Psoas muscle (tissue), 8 donors: ENCODE measurements around the gene CHST8. TPM values are rescaled to one million over a fixed set of nuclear protein-coding genes. Genes with fewer than 3 reads are reported as not detected.

Source experiments
- ATAC-seq, 4 donors: fragments of 200-7000 bp; cut with Tn5 transposase; one replicate each; pipeline ENCODE4 v1.9.1; 2020; ENCODE audit warnings: moderate library complexity in 3 of 4, mild to moderate bottlenecking in 2 of 4
- DNase-seq, 2 donors: peaks; one replicate each; pipeline ENCODE4 v3.0.0-alpha.2; 2020
- H3K27ac ChIP-seq: fragments of 200-600 bp; one replicate; pipeline ENCODE4 v1.8.0; 2022
- H3K27me3 ChIP-seq, 3 donors: fragments of 200-600 bp in 1 of 3; one replicate each; pipeline versions ENCODE4 v1.6.1 to v1.8.0; 2013 to 2022; ENCODE audit warnings: low read length in 2 of 3, mild to moderate bottlenecking in 2 of 3, moderate library complexity in 1 of 3; ENCODE audit not compliant: insufficient read depth in 3 of 3
- H3K36me3 ChIP-seq, 2 donors: fragments of 200-600 bp in 1 of 2; one replicate each; pipeline versions ENCODE4 v1.6.1 to v1.8.0; 2013 to 2022; ENCODE audit warnings: low read depth in 1 of 2, mild to moderate bottlenecking in 1 of 2, moderate library complexity in 1 of 2; ENCODE audit not compliant: insufficient read depth in 1 of 2
- H3K4me1 ChIP-seq: fragments of 200-600 bp; one replicate; pipeline ENCODE4 v1.8.0; 2022
- H3K4me3 ChIP-seq: fragments of 200-600 bp; one replicate; pipeline ENCODE4 v1.8.0; 2022; ENCODE audit warnings: mild to moderate bottlenecking
- H3K9me3 ChIP-seq: fragments of 200-600 bp; one replicate; pipeline ENCODE4 v1.8.0; 2022
- WGBS, 3 donors: extraction: QIAGEN DNeasy Blood & Tissue Kit; methylation state at CpG; one replicate each; pipeline versions ENCODE4 v1.1.6 to v1.1.7; 2013; 5-methylcytosine and 5-hydroxymethylcytosine counted together
- intact Hi-C, 2 donors: fragments of 100-400 bp; cut with DNase I; formaldehyde crosslinking; loops; one replicate each; pipeline versions ENCODE4 v1.11.0 to v1.14.2; 2022
- polyA plus RNA-seq, 3 donors: library from polyadenylated mRNA; stranded (reverse); fragments of 200-250 nt; gene quantifications; one replicate each; pipeline ENCODE4 v1.2.3, GENCODE V29; 2013
- total RNA-seq, 4 donors: library from RNA; stranded (reverse); fragmentation: NEBNext Ultra II Directional in 2 of 4; extraction: Animal tissue kit (Norgen Biotek cat#: 25700) in 2 of 4; gene quantifications; one replicate each; pipeline versions ENCODE4 v1.2.1 to v1.2.4, GENCODE V29; 2021 to 2023
- TF ChIP-seq, protein P1 (sequence below): fragments of 200-600 bp; IDR thresholded peaks from one replicate; pipeline ENCODE4 v1.8.0; 2022; ENCODE audit warnings: antibody characterized with exemption
- donor health status: healthy with polysubstance abuse.
- donor health status: DM: no; HTN: no; CAD: no; lungs with moderate emphysema.
- donor health status: Bipolar disorder and iron deficiency.
- donor health status: healthy.
- donor health status: DM: yes; HTN: yes; CAD: no.
- donor health status: DM: no; HTN: no; CAD: no.
- donor health status: DM: no; HTN: no; CAD: no.
- donor health status: DM: yes; HTN: yes; CAD: no.

The CHST8 gene
- total and polyA plus RNA-seq, 7 donors = 0.05 to 0.60 (median 0.23) TPM; not detected in 1

DNA sequence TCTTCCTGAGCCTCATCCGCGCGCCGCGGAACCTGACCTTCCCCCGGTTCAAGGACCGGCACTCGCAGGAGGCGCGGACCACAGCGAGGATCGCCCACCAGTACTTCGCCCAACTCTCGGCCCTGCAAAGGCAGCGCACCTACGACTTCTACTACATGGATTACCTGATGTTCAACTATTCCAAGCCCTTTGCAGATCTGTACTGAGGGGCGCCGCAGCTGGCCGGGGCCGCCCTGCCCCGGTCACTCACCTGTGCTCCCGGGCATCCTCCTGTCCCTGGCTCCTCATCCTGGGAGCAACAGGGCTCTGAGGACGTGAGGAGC is 151.1 kb downstream of the CHST8 start:
- peaks cover 0 to 29% (median 0%) of the 10 kb centered on the region in 3 donors for H3K27me3 ChIP-seq
- intact Hi-C loops = loop anchor here (5.0 to 10.0 kb wide), 7 partner anchors 232 to 952 kb away; partner anchors contain the start of gene PEPD (in 1 of the 2)

DNA sequence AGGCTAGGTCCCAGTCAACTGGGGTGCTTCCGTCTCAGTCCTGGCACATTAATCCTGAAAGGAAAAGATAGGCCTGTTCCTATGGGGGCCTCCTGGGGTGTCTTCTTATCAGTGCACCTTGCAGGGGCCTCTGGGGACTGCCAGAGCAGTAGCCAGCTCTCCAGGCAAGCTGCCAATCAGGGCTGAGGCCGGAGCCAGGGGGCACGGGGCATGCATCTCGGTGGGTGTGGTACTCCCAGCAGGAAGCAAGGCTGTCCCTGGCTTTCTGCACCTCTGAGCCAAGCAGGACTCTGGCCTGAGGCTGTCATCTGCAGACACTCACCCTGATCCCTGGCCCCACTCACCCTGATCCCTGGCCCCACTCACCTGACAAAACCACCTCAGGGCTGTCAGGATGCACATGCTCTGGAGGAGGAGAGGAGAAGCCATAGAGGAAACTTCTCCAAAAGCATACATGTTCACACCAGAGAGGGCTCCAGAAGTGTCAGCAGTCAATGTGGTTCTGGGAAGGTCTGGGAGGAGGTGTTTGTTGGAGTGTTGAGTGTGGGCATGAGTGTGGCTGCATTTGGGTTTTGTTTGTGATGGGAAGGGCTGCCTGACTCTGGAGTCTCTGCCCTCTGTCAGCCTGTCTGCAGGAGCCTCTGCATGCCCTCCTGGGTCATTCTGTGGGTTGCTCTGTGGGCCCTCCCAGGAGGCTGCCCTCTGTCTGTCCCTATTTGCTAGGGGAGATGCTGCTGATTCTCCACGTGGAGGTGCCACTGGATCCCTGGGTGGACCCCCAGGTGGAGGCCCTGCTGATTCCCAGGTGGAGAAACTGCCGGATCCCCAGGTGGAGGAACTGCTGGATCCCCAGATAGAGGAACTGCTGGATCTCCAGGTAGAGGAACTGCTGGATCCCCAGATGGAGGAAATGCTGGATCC is 152.2 kb downstream of the CHST8 start:
- peaks cover 0 to 33% (median 0%) of the 10 kb centered on the region in 3 donors for H3K27me3 ChIP-seq
- H3K4me3 ChIP-seq = no peak overlapping the region
- no peaks in the 10 kb centered on the region for H3K9me3 ChIP-seq
- no peak overlapping the region for H3K27ac ChIP-seq
- WGBS, 3 donors = 37 to 45% (median 43%) methylated on average over 6 of the region's 6 CpGs
- ATAC-seq = no peak
- no peaks in the 10 kb centered on the region for H3K4me1 ChIP-seq
- TF ChIP-seq, protein P1, sequence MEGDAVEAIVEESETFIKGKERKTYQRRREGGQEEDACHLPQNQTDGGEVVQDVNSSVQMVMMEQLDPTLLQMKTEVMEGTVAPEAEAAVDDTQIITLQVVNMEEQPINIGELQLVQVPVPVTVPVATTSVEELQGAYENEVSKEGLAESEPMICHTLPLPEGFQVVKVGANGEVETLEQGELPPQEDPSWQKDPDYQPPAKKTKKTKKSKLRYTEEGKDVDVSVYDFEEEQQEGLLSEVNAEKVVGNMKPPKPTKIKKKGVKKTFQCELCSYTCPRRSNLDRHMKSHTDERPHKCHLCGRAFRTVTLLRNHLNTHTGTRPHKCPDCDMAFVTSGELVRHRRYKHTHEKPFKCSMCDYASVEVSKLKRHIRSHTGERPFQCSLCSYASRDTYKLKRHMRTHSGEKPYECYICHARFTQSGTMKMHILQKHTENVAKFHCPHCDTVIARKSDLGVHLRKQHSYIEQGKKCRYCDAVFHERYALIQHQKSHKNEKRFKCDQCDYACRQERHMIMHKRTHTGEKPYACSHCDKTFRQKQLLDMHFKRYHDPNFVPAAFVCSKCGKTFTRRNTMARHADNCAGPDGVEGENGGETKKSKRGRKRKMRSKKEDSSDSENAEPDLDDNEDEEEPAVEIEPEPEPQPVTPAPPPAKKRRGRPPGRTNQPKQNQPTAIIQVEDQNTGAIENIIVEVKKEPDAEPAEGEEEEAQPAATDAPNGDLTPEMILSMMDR = no peak
- intact Hi-C loops = loop anchor here (5.0 to 10.0 kb wide), 7 partner anchors 231 to 951 kb away; partner anchors contain the start of gene PEPD (in 1 of the 2)
- no peaks in the 10 kb centered on the region for H3K36me3 ChIP-seq
- DNase-seq = no peak

More for the DNA sequence above, 151.1 kb downstream of the CHST8 start:
- H3K36me3 ChIP-seq = no peaks in the 10 kb centered on the region
- DNase-seq (no peak), ATAC-seq (no peak)
- TF ChIP-seq, protein P1 = no peak
- no peaks in the 10 kb centered on the region for H3K4me1 ChIP-seq
- no peak overlapping the region for H3K4me3 ChIP-seq
- H3K9me3 ChIP-seq = no peaks in the 10 kb centered on the region
- H3K27ac ChIP-seq = no peak overlapping the region
- 92 to 95% (median 93%) methylated on average over 23 of the region's 23 CpGs for WGBS, 3 donors

DNA sequence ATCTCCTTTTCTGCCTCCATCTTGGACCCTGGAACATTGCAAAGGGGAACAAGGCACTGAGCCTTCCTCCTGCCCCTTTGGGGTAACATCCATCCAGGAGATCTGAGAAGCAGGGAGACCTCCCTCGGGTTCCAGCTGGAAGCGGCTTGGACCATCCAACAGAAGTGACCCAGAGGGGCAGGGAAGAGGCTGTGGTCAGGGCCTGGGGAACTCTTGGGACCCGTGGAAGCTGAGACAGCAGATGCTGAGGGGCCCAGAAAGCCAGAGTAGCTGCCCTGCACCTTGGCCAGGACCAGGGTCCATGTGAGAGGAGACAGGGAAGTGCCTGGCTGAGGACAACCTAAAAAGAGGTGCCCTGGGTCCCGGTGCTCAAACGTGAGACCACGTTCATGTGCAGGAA is 153.0 kb downstream of the CHST8 start:
- Histone ChIP-seq H3K36me3 (no peaks in the 10 kb centered on the region), H3K27ac (no peak overlapping the region), H3K4me3 (no peak overlapping the region), H3K4me1 (no peaks in the 10 kb centered on the region), H3K27me3 (peaks cover 0 to 33% (median 4%) of the 10 kb centered on the region in 3 donors), H3K9me3 (no peaks in the 10 kb centered on the region)
- WGBS, 3 donors = 56 to 71% (median 69%) methylated on average over 6 of the region's 6 CpGs
- DNase-seq = no peak
- ATAC-seq = no peak
- intact Hi-C loops = loop anchor here (5.0 to 10.0 kb wide), 9 partner anchors 230 to 950 kb away; partner anchors contain the start of gene PEPD (in 1 of the 2)
- TF ChIP-seq, protein P1 = no peak

DNA sequence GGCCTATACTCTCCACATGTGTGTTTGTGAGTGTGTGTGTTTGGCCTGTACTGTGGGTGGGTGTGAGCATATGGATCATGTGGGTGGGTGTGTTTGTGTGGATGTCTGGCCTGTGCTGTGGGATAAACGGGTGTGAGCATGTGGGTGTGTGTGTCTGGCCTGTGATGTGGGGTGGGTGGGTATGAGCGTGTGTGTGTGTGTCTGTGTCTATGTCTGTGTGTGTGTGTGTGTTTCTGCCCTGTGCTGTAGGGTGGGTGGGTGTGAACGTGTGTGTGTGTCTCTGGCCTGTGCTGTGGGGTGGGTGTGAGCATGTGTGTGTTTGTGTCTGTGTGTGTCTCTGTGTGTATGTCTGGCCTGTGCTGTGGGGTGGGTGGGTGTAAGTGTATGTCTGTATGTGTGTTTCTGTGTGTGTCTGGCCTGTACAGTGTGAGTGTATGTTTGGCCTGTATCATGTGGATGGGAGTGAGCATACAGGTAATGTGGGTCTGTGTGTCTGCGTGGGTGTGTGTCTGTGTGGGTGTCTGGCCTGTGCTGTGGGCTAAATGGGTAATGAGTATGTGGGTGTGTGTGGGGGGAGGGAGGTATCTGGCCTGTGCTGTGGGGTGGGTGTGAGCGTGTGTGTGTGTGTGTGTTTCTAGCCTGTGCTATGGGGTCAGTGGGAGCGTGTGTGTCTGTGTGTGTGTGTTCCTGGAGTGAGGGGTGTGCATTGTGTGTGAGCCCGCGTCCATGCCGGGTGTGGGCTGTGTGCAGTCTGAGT is 154.2 kb downstream of the CHST8 start:
- TF ChIP-seq, protein P1 = no peak
- Histone ChIP-seq H3K4me1 (no peaks in the 10 kb centered on the region), H3K27ac (no peak overlapping the region), H3K4me3 (no peak overlapping the region), H3K27me3 (peaks cover 0 to 37% (median 4%) of the 10 kb centered on the region in 3 donors), H3K36me3 (no peaks in the 10 kb centered on the region), H3K9me3 (no peaks in the 10 kb centered on the region)
- DNase-seq (no peak), ATAC-seq (no peak)
- 77 to 87% (median 82%) methylated on average over 9 of the region's 9 CpGs for WGBS, 3 donors
- intact Hi-C loops = loop anchor here (5.0 to 10.0 kb wide), 6 partner anchors 229 to 949 kb away; partner anchors contain the start of gene PEPD (in 1 of the 2)
